ENCODE measurements around the gene METTL24.

Gene METTL24

GRCh38 chr6:110196874-110197273 lies 161.3 kb downstream of the METTL24 start:
- no peak for DNase-seq (ENCODE audit: low read depth, low spot score)

GRCh38 chr6:110195639-110196038 lies 162.5 kb downstream of the METTL24 start:
- no peak for DNase-seq (ENCODE audit: low read depth, low spot score)
